Measurements from ENCODE around the gene NET1. TPM values are rescaled to one million over a fixed set of nuclear protein-coding genes. Genes with fewer than 3 reads are reported as not detected.
A peak's percentile ranks its signal among the peaks of the same experiment; 100 is the strongest.

The NET1 gene
- total RNA-seq, 1 donor from 2014 or later: 103 TPM

GRCh38 chr10:5485948-5486852, 73.8 kb downstream of the NET1 start:
- no peak overlapping the region for H3K4me3 ChIP-seq
- H3K9me3 ChIP-seq: no peaks in the 10 kb centered on the region
- no peak overlapping the region for H3K27ac ChIP-seq
- no peaks in the 10 kb centered on the region for H3K27me3 ChIP-seq
- H3K4me1 ChIP-seq: peaks cover 5% of the 10 kb centered on the region
- intact Hi-C loops (cut with DNase I): no loop called here
- DNase-seq (ENCODE audit: extremely low spot score in 2 of 2): no peak
- H3K36me3 ChIP-seq: no peaks in the 10 kb centered on the region
- TF ChIP-seq POLR2A (IDR thresholded peaks at IDR 0.05): no peak
- no peak for TF ChIP-seq POLR2AphosphoS5 (IDR thresholded peaks at IDR 0.05; ENCODE audit: insufficient read depth in 1 of 2, low read depth in 1 of 2)
- TF ChIP-seq CTCF (IDR thresholded peaks at IDR 0.05): no peak

- Histone ChIP-seq H3K27ac (no peak overlapping the region), H3K4me3 (no peak overlapping the region), H3K9me3 (no peaks in the 10 kb centered on the region), H3K4me1 (peaks cover 5% of the 10 kb centered on the region), H3K27me3 (no peaks in the 10 kb centered on the region), H3K36me3 (no peaks in the 10 kb centered on the region)
- TF ChIP-seq CTCF (IDR thresholded peaks at IDR 0.05) (no peak), POLR2AphosphoS5 (IDR thresholded peaks at IDR 0.05; ENCODE audit: insufficient read depth in 1 of 2, low read depth in 1 of 2) (no peak), POLR2A (IDR thresholded peaks at IDR 0.05) (no peak)
- intact Hi-C loops (cut with DNase I): no loop called here
- no peak for DNase-seq (ENCODE audit: extremely low spot score in 2 of 2)
Observed at GRCh38 chr10:5486853-5487235, 74.5 kb downstream of the NET1 start.

- H3K9me3 ChIP-seq: no peaks in the 10 kb centered on the region
- intact Hi-C loops (cut with DNase I): no loop called here
- no peaks in the 10 kb centered on the region for H3K36me3 ChIP-seq
- H3K27ac ChIP-seq: no peak overlapping the region
- H3K4me3 ChIP-seq: no peak overlapping the region
- no peak for DNase-seq (ENCODE audit: extremely low spot score in 2 of 2)
- no peaks in the 10 kb centered on the region for H3K27me3 ChIP-seq
- TF ChIP-seq CTCF (IDR thresholded peaks at IDR 0.05) (no peak), POLR2A (IDR thresholded peaks at IDR 0.05) (no peak), POLR2AphosphoS5 (IDR thresholded peaks at IDR 0.05; ENCODE audit: insufficient read depth in 1 of 2, low read depth in 1 of 2) (peak; percentile 33 to 60)
- peaks cover 5% of the 10 kb centered on the region for H3K4me1 ChIP-seq
Observed at GRCh38 chr10:5488272-5489161, 76.2 kb downstream of the NET1 start.

GRCh38 chr10:5490032-5490431, 77.7 kb downstream of the NET1 start:
- Histone ChIP-seq H3K4me3 (no peak overlapping the region), H3K36me3 (no peaks in the 10 kb centered on the region), H3K27ac (no peak overlapping the region), H3K9me3 (no peaks in the 10 kb centered on the region), H3K4me1 (peaks cover 5% of the 10 kb centered on the region), H3K27me3 (no peaks in the 10 kb centered on the region)
- no peak for TF ChIP-seq POLR2AphosphoS5 (IDR thresholded peaks at IDR 0.05; ENCODE audit: insufficient read depth in 1 of 2, low read depth in 1 of 2)
- no peak for TF ChIP-seq CTCF (IDR thresholded peaks at IDR 0.05)
- no peak for TF ChIP-seq POLR2A (IDR thresholded peaks at IDR 0.05)
- intact Hi-C loops (cut with DNase I): no loop called here
- DNase-seq (ENCODE audit: extremely low spot score in 2 of 2): no peak
